Jurkat, Clone E6-1 (cell line): ENCODE data around the gene HAPSTR1. TPM values are rescaled to one million over a fixed set of nuclear protein-coding genes. Genes with fewer than 3 reads are reported as not detected.
"Not testable (repeated sequence)": the region's sequence is repeated elsewhere in the genome, so short reads cannot be mapped to it uniquely, and the experiment has no call there.

Experiments
- DNase-seq: peaks from one replicate; pipeline ENCODE4 v3.0.0-alpha.2; 2011; ENCODE audit warnings: low read depth, low spot score
- H3K4me3 ChIP-seq: 2 replicates; pipeline ENCODE4 v1.5.1; 2011; ENCODE audit warnings: mild to moderate bottlenecking, low read length, control low read depth, moderate library complexity
- polyA plus RNA-seq: library from polyadenylated mRNA; unstranded; fragments of >200 nt; gene quantifications from one replicate; pipeline ENCODE4 v1.2.1, GENCODE V29; 2012; ENCODE audit warnings: missing spikeins; ENCODE audit not compliant: insufficient read length, insufficient read depth

The HAPSTR1 gene
- 9.5 TPM for polyA plus RNA-seq

- H3K4me3 ChIP-seq, result peak within 1 kb of the TSS; percentile 70
- peak; percentile 100 for DNase-seq
Observed at GRCh38 chr16:9090960-9091866, at the start of gene HAPSTR1. HAPSTR1 (plus strand) TSS chr16:9091644; CDS start chr16:9092045, 401 bp downstream.

GRCh38 chr16:9042533-9042932, 48.9 kb upstream of the HAPSTR1 start:
- no peak overlapping the region for H3K4me3 ChIP-seq
- DNase-seq, result no peak

GRCh38 chr16:9042964-9043680, 48.3 kb upstream of the HAPSTR1 start:
- no peak for DNase-seq
- no peak overlapping the region for H3K4me3 ChIP-seq

- H3K4me3 ChIP-seq, result not testable (repeated sequence)
Observed at GRCh38 chr16:9045562-9045961, 45.9 kb upstream of the HAPSTR1 start.

GRCh38 chr16:9046667-9047055, 44.8 kb upstream of the HAPSTR1 start:
- DNase-seq, result no peak
- no peak overlapping the region for H3K4me3 ChIP-seq

More at GRCh38 chr16:9045562-9045961, 45.9 kb upstream of the HAPSTR1 start:
- not testable (repeated sequence) for DNase-seq

GRCh38 chr16:9047689-9048301, 43.6 kb upstream of the HAPSTR1 start:
- H3K4me3 ChIP-seq, result no peak overlapping the region

GRCh38 chr16:9048302-9048700, 43.1 kb upstream of the HAPSTR1 start:
- H3K4me3 ChIP-seq, result no peak overlapping the region
- no peak for DNase-seq

More at GRCh38 chr16:9047689-9048301, 43.6 kb upstream of the HAPSTR1 start:
- DNase-seq, result no peak

GRCh38 chr16:9049241-9049640, 42.2 kb upstream of the HAPSTR1 start:
- no peak for DNase-seq
- H3K4me3 ChIP-seq, result no peak overlapping the region

GRCh38 chr16:9050102-9050830, 41.2 kb upstream of the HAPSTR1 start:
- DNase-seq, result peak; percentile 25
- H3K4me3 ChIP-seq, result no peak overlapping the region

- no peak overlapping the region for H3K4me3 ChIP-seq
- DNase-seq, result no peak
Observed at GRCh38 chr16:9053006-9053601, 38.3 kb upstream of the HAPSTR1 start.

- DNase-seq, result no peak
- no peak overlapping the region for H3K4me3 ChIP-seq
Observed at GRCh38 chr16:9054460-9054859, 37.0 kb upstream of the HAPSTR1 start.

GRCh38 chr16:9055115-9055514, 36.3 kb upstream of the HAPSTR1 start:
- H3K4me3 ChIP-seq, result no peak overlapping the region
- DNase-seq, result no peak

- H3K4me3 ChIP-seq, result no peak overlapping the region
- no peak for DNase-seq
Observed at GRCh38 chr16:9055661-9056060, 35.8 kb upstream of the HAPSTR1 start.

GRCh38 chr16:9056061-9056460, 35.4 kb upstream of the HAPSTR1 start:
- no peak for DNase-seq
- no peak overlapping the region for H3K4me3 ChIP-seq

GRCh38 chr16:9058211-9058610, 33.2 kb upstream of the HAPSTR1 start:
- no peak overlapping the region for H3K4me3 ChIP-seq
- no peak for DNase-seq

GRCh38 chr16:9060225-9060624, 31.2 kb upstream of the HAPSTR1 start:
- no peak overlapping the region for H3K4me3 ChIP-seq
- DNase-seq, result no peak

- H3K4me3 ChIP-seq, result no peak overlapping the region
- no peak for DNase-seq
Observed at GRCh38 chr16:9061358-9061813, 30.1 kb upstream of the HAPSTR1 start.

GRCh38 chr16:9062301-9062700, 29.1 kb upstream of the HAPSTR1 start:
- no peak overlapping the region for H3K4me3 ChIP-seq
- DNase-seq, result no peak

GRCh38 chr16:9065077-9065476, 26.4 kb upstream of the HAPSTR1 start:
- no peak for DNase-seq

More at GRCh38 chr16:9065077-9065476, 26.4 kb upstream of the HAPSTR1 start:
- H3K4me3 ChIP-seq, result no peak overlapping the region
